ENCODE data around the gene TNS4. TPM values are rescaled to one million over a fixed set of nuclear protein-coding genes. Genes with fewer than 3 reads are reported as not detected.
A peak's percentile ranks its signal among the peaks of the same experiment; 100 is the strongest.

Gene TNS4
- total RNA-seq, 4 donors from 2014 or later = 730 to 1,745 (median 1,078) TPM

DNA sequence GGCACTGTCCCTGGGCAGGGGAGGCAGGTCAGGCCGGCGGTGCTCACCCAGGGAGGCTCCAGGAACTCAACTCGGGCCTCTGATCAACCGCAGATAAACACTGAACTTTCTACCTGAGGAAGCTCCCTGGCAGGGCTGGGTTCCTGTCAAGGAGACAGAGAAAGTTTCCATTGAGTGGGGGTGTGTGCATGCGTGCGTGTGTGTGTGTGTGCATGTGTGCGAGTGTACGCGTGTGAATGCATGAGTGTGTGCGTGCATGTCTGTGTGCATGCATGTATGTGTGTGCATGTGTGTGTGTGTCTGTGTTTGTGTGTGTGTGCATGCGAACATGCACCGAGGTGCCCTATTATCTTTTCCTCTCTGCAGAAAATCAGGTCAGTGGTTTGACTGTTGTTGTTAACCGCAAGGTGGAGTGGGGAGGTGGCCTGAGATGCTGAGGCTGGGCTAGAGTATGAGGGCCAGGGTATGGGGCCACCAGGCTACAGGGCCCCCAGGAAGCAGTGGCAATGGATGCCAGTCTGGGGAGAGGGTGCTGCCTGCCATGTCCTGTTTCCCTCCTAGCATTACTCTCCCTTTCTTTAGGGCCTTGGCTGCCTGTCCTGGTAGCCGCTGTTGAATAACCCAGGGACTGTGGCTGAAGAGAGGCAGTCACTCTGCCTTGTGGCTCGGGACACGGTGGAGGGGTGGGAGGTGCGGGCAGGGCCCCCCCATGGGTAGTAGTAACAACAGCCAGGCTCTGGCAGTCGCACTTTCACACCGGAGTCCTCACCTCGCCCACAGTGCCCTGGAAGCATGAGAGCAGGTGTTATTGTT, 39.8 kb upstream of the TNS4 start:
- peak in 1 of 2 donors; percentile 64 for DNase-seq (ENCODE audit: low spot score in 2 of 2)
- Histone ChIP-seq H3K9me3 (no peaks in the 10 kb centered on the region), H3K4me3 (no peak overlapping the region), H3K4me1 (peaks cover 78% of the 10 kb centered on the region), H3K27ac (peak overlapping the region; percentile 93), H3K27me3 (no peaks in the 10 kb centered on the region), H3K36me3 (no peaks in the 10 kb centered on the region)
- TF ChIP-seq, protein P1, sequence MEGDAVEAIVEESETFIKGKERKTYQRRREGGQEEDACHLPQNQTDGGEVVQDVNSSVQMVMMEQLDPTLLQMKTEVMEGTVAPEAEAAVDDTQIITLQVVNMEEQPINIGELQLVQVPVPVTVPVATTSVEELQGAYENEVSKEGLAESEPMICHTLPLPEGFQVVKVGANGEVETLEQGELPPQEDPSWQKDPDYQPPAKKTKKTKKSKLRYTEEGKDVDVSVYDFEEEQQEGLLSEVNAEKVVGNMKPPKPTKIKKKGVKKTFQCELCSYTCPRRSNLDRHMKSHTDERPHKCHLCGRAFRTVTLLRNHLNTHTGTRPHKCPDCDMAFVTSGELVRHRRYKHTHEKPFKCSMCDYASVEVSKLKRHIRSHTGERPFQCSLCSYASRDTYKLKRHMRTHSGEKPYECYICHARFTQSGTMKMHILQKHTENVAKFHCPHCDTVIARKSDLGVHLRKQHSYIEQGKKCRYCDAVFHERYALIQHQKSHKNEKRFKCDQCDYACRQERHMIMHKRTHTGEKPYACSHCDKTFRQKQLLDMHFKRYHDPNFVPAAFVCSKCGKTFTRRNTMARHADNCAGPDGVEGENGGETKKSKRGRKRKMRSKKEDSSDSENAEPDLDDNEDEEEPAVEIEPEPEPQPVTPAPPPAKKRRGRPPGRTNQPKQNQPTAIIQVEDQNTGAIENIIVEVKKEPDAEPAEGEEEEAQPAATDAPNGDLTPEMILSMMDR (IDR thresholded peaks at IDR 0.05) = no peak
- TF ChIP-seq POLR2A (IDR thresholded peaks at IDR 0.05) (no peak), EP300 (IDR thresholded peaks at IDR 0.05) (no peak), POLR2AphosphoS5 (IDR thresholded peaks at IDR 0.05) (no peak)
- WGBS = 59% methylated on average over 19 of the region's 20 CpGs

DNA sequence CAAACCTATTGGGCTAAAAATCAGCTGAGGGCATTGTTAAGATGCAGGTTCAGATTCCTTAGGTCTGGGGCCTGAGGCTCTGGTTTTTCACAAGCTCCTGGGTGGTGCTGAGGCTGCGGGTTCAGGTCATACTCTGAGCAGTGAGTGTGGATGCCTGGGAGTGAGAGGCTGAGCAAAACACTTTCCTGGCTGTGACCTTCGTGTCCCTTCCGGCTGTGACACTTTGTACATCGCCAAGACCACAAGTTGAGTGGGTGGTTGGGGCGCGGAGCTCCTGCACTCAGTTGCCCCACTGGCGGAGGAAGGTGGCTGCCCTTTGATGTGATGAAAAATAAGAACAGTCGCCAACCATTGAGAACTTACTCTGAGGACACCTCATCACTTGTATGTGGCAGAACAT, 39.0 kb upstream of the TNS4 start:
- H3K4me3 ChIP-seq = no peak overlapping the region
- WGBS = 89% methylated on average over 7 of the region's 8 CpGs
- no peaks in the 10 kb centered on the region for H3K9me3 ChIP-seq
- no peaks in the 10 kb centered on the region for H3K27me3 ChIP-seq
- H3K27ac ChIP-seq = peak overlapping the region; percentile 70
- peak in 1 of 2 donors; percentile 53 for DNase-seq (ENCODE audit: low spot score in 2 of 2)
- H3K4me1 ChIP-seq = peaks cover 86% of the 10 kb centered on the region
- H3K36me3 ChIP-seq = no peaks in the 10 kb centered on the region
- TF ChIP-seq, protein P1 (IDR thresholded peaks at IDR 0.05) = no peak
- no peak for TF ChIP-seq POLR2AphosphoS5 (IDR thresholded peaks at IDR 0.05)

DNA sequence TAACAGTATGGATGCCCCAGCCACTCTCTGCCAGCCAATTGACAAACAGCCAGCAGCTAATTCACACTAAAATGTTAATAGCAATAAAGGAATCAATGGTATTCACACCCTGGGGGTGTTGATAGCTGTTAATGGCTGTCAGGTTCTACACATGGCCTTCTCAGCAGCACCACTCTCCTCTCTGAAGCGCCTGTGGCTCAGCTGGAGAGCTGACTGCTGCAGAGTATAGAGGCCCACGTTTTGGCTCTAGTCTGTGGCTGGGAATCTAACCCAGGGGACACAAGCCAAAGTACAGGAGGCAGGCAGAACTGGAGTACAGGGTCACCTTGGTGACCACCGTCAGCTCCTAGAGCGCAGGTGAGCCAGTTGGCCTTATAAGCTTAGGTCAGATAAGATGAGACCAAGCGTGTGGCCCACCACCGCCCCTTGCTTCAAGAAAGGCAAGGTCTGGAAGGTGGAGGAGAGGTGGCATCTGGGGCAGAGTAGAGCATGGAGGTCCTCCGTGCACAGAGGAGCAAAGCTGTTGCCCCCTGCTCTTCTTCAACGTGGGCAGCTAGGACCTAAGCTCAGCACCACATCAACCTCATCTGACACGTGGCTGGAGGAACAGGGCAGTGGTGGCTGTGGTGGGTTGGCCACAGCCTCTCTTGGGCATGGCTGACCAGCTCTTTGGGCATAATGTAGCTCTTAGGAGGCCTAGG, 38.4 kb upstream of the TNS4 start:
- H3K27me3 ChIP-seq = no peaks in the 10 kb centered on the region
- H3K27ac ChIP-seq = peak overlapping the region; percentile 70
- no peak overlapping the region for H3K4me3 ChIP-seq
- H3K4me1 ChIP-seq = peaks cover 89% of the 10 kb centered on the region
- no peaks in the 10 kb centered on the region for H3K9me3 ChIP-seq
- no peaks in the 10 kb centered on the region for H3K36me3 ChIP-seq
- DNase-seq (ENCODE audit: low spot score in 2 of 2) = peak in 1 of 2 donors; percentile 63
- TF ChIP-seq, protein P1 (IDR thresholded peaks at IDR 0.05) = no peak
- TF ChIP-seq POLR2AphosphoS5 (IDR thresholded peaks at IDR 0.05) = no peak
- no peak for TF ChIP-seq EP300 (IDR thresholded peaks at IDR 0.05)
- no peak for TF ChIP-seq POLR2A (IDR thresholded peaks at IDR 0.05)
- 80% methylated on average over 9 of the region's 9 CpGs for WGBS

DNA sequence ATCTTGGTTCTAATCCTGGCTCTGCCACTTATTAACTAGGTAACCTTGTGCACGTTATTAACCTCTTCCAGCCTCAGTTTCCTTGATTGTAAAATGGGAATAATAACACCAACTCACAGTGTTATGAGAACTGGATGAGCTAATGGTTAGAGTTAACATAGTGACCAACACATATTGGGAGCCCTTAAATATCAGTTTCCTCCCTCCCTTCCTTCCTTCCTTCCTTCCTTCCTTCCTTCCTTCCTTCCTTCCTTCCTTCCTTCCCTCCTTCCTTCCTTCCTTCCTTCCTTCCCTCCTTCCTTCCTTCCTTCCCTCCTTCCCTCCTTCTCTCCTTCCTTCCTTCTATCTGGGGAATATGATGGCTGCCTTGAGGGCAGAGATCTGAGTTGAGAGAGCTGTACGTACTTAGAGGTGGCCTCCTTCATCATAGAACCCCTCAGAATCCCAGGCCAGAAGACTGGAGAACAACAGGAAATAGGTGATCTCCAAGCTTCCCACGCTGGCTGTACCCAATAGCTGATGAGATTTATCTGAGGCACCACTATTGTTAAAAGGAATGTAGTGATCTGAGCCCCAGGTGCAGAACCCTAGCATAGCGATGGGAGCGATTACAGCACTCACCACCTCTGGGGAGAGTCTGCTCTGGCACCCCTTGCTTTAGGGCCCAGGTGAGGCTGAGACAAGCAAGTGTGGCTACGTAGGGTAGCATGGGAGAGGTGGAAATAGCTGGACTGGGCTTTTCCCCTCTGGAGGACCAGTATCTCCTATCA, 37.7 kb upstream of the TNS4 start:
- no peaks in the 10 kb centered on the region for H3K27me3 ChIP-seq
- peaks cover 96% of the 10 kb centered on the region for H3K4me1 ChIP-seq
- peak in 1 of 2 donors; percentile 42 for DNase-seq (ENCODE audit: low spot score in 2 of 2)
- TF ChIP-seq POLR2AphosphoS5 (IDR thresholded peaks at IDR 0.05) = no peak
- TF ChIP-seq POLR2A (IDR thresholded peaks at IDR 0.05) = no peak
- no peak for TF ChIP-seq EP300 (IDR thresholded peaks at IDR 0.05)
- TF ChIP-seq, protein P1 (IDR thresholded peaks at IDR 0.05) = no peak
- no peaks in the 10 kb centered on the region for H3K9me3 ChIP-seq
- peak overlapping the region; percentile 70 for H3K27ac ChIP-seq
- 78% methylated on average over 6 of the region's 6 CpGs for WGBS
- no peak overlapping the region for H3K4me3 ChIP-seq
- no peaks in the 10 kb centered on the region for H3K36me3 ChIP-seq

Measured in suprapubic skin (tissue), 4 donors.